Cardiac fibroblast (primary cell): ENCODE data around the gene PAQR8.

Experiments
- DNase-seq, 2 donors: peaks; one replicate each; pipeline versions ENCODE4 v3.0.0 to v3.0.0-alpha.2; 2010; ENCODE audit warnings: low read depth in 2 of 2
- H3K4me3 ChIP-seq, 2 donors: replicated peaks in 1 of 2; 1 replicate in 1 of 2; 2 replicates in 1 of 2; pipeline ENCODE4 v1.5.1; 2011; ENCODE audit warnings: low read depth in 2 of 2, low read length in 2 of 2, mild to moderate bottlenecking in 2 of 2, moderate library complexity in 1 of 2
- CTCF ChIP-seq: IDR thresholded peaks from one replicate; pipeline ENCODE4 v1.5.1; 2011; ENCODE audit warnings: low read depth, mild to moderate bottlenecking, low read length, inconsistent platforms

Gene PAQR8

GRCh38 chr6:52418606-52419005 is 56.7 kb downstream of the PAQR8 start:
- no peak overlapping the region for H3K4me3 ChIP-seq
- no peak for DNase-seq
- TF ChIP-seq CTCF, result no peak

GRCh38 chr6:52419809-52420667 is 58.1 kb downstream of the PAQR8 start, which contains the start of gene EFHC1:
EFHC1 (plus strand) TSS chr6:52420342; CDS start chr6:52420411, 69 bp downstream.
- TF ChIP-seq CTCF, result no peak
- H3K4me3 ChIP-seq, result peak within 1 kb of the TSS; percentile 65 to 91
- DNase-seq, result peak; percentile 98 to 99

- TF ChIP-seq CTCF, result no peak
- peak; percentile 43 to 48 for DNase-seq
- peak overlapping the region; percentile 65 to 91 for H3K4me3 ChIP-seq
Measured at GRCh38 chr6:52420668-52421358, 58.9 kb downstream of the PAQR8 start.

- TF ChIP-seq CTCF, result no peak
- H3K4me3 ChIP-seq, result no peak overlapping the region
- DNase-seq, result no peak
Measured at GRCh38 chr6:52422156-52422555, 60.2 kb downstream of the PAQR8 start.

GRCh38 chr6:52423448-52423847 is 61.5 kb downstream of the PAQR8 start:
- no peak overlapping the region for H3K4me3 ChIP-seq
- DNase-seq, result no peak
- TF ChIP-seq CTCF, result no peak

- no peak overlapping the region for H3K4me3 ChIP-seq
- no peak for TF ChIP-seq CTCF
- DNase-seq, result peak; percentile 91 to 97
Measured at GRCh38 chr6:52423971-52424381, 62.0 kb downstream of the PAQR8 start.
